HCT116 (cell line): ENCODE measurements around the gene ZNF346. TPM values are rescaled to one million over a fixed set of nuclear protein-coding genes. Genes with fewer than 3 reads are reported as not detected.

Experiments
- ATAC-seq: fragments of 200-7000 bp; cut with Tn5 transposase; 2 replicates; pipeline ENCODE4 v1.9.1; 2020; ENCODE audit warnings: mild to moderate bottlenecking, moderate library complexity
- BruUV-seq: library from RNA; stranded (reverse); fragments of 400-500 nt; replicated peaks from 2 replicates; lab custom pipeline; 2021; lab: Mats Ljungman, UMichigan
- CTCF ChIA-PET: fragments of 300-600 bp; sonication (Branson Sonifier 250); formaldehyde crosslinking; loops from one replicate; lab custom pipeline; 2021; ENCODE audit warnings: antibody characterized with exemption; lab: Charles Lee
- POLR2A ChIA-PET: fragments of 300-600, 350-600 bp; sonication (Branson Sonifier 250); formaldehyde crosslinking; loops from one replicate; lab custom pipeline; 2021; ENCODE audit warnings: antibody characterized with exemption; lab: Charles Lee
- RAD21 ChIA-PET, 2 experiments: fragments of 300-600 bp; sonication (Branson Sonifier 250); formaldehyde crosslinking; loops; one replicate each; lab custom pipeline; 2023; ENCODE audit warnings: low total read pairs in 2 of 2; ENCODE audit not compliant: uncharacterized antibody in 2 of 2, unreplicated experiment in 2 of 2, low non-redundant PET in 1 of 2; lab: Charles Lee
- DNase-seq: peaks from one replicate; pipeline ENCODE4 v3.0.0-alpha.2; 2010; ENCODE audit warnings: low read depth, low spot score
- H2AFZ ChIP-seq: fragments of 200-600 bp; shearing (Covaris generic), sonication (generic); 2 replicates; pipeline ENCODE4 v1.6.1; 2017; ENCODE audit warnings: low read depth, mixed run types, mixed read lengths, antibody characterized with exemption, low read length; ENCODE audit not compliant: poor library complexity, severe bottlenecking
- H3K27ac ChIP-seq: 2 replicates; pipeline ENCODE4 v1.5.1; 2012; ENCODE audit warnings: low read depth, low read length
- H3K27me3 ChIP-seq: fragments of 200-600 bp; sonication (generic); 2 replicates; pipeline ENCODE4 v1.6.1; 2016; ENCODE audit warnings: mixed run types, low read length, mixed read lengths; ENCODE audit not compliant: insufficient read depth
- H3K36me3 ChIP-seq, 2 experiments: fragments of 200-500 bp in 1 of 2; fragments of 200-600 bp in 1 of 2; sonication (Bioruptor generic) in 1 of 2; sonication (generic) in 1 of 2; 2 replicates each; pipeline versions ENCODE4 v1.5.1 to v1.6.1; 2014 to 2016; ENCODE audit warnings: low read length in 2 of 2, inconsistent platforms in 1 of 2, mixed read lengths in 1 of 2, mixed run types in 1 of 2; ENCODE audit not compliant: insufficient read depth in 2 of 2, control insufficient read depth in 1 of 2
- H3K4me1 ChIP-seq, 2 experiments: fragments of 200-600 bp in 1 of 2; sonication (generic) in 1 of 2; 2 replicates each; pipeline versions ENCODE4 v1.5.1 to v1.6.1; 2012 to 2017; ENCODE audit warnings: low read length in 2 of 2, inconsistent platforms in 1 of 2, mild to moderate bottlenecking in 1 of 2, mixed read lengths in 1 of 2, mixed run types in 1 of 2, moderate library complexity in 1 of 2; ENCODE audit not compliant: insufficient read depth in 2 of 2, control insufficient read depth in 1 of 2
- H3K4me2 ChIP-seq: fragments of 200-600 bp; sonication (generic); 2 replicates; pipeline ENCODE4 v1.6.1; 2017; ENCODE audit warnings: mixed run types, low read length, mixed read lengths
- H3K4me3 ChIP-seq, 2 experiments: fragments of 200-600 bp in 1 of 2; sonication (generic) in 1 of 2; replicated peaks in 1 of 2; 2 replicates each; pipeline ENCODE4 v1.5.1; 2011 to 2016; ENCODE audit warnings: low read length in 2 of 2, control low read depth in 1 of 2, low read depth in 1 of 2, mild to moderate bottlenecking in 1 of 2, mixed read lengths in 1 of 2, mixed run types in 1 of 2
- H3K79me2 ChIP-seq: fragments of 200-600 bp; sonication (generic); 2 replicates; pipeline ENCODE4 v1.6.1; 2017; ENCODE audit warnings: mild to moderate bottlenecking, mixed run types, low read length, moderate library complexity, mixed read lengths; ENCODE audit not compliant: insufficient read depth
- H3K9ac ChIP-seq: fragments of 200-600 bp; sonication (generic); 2 replicates; pipeline ENCODE4 v1.6.1; 2016; ENCODE audit warnings: low read length, mixed read lengths
- H3K9me2 ChIP-seq: fragments of 200-600 bp; sonication (generic), shearing (Covaris generic); 2 replicates; pipeline ENCODE4 v1.6.1; 2017; ENCODE audit warnings: mixed run types, mild to moderate bottlenecking, moderate library complexity; ENCODE audit not compliant: insufficient read depth
- H3K9me3 ChIP-seq, 2 experiments: fragments of 200-500 bp in 1 of 2; fragments of 200-600 bp in 1 of 2; sonication (Bioruptor generic) in 1 of 2; sonication (generic) in 1 of 2; 2 replicates each; pipeline ENCODE4 v1.6.1; 2014 to 2017; ENCODE audit warnings: low read length in 2 of 2, mixed read lengths in 2 of 2, inconsistent platforms in 1 of 2, low read depth in 1 of 2, mild to moderate bottlenecking in 1 of 2, mixed run types in 1 of 2, moderate library complexity in 1 of 2; ENCODE audit not compliant: control insufficient read depth in 1 of 2, insufficient read depth in 1 of 2
- H4K20me1 ChIP-seq: fragments of 200-600 bp; sonication (generic), shearing (Covaris generic); 2 replicates; pipeline ENCODE4 v1.6.1; 2017; ENCODE audit warnings: mixed run types, mild to moderate bottlenecking, moderate library complexity; ENCODE audit not compliant: insufficient read depth
- CBX3 ChIP-seq: IDR thresholded peaks from 2 replicates; pipeline ENCODE4 v1.6.1; 2012; ENCODE audit warnings: low read depth
- CEBPB ChIP-seq: IDR thresholded peaks from 2 replicates; pipeline ENCODE4 v1.6.1; 2012; ENCODE audit warnings: low read depth
- CTCF ChIP-seq, 3 experiments: fragments of 200-600 bp in 1 of 3; sonication (generic) in 1 of 3; IDR thresholded peaks in 2 of 3; conservative IDR thresholded peaks in 1 of 3; 2 replicates each; pipeline ENCODE4 v1.5.1; 2012 to 2017; ENCODE audit warnings: low read depth in 2 of 3, low read length in 2 of 3, antibody characterized with exemption in 1 of 3, borderline replicate concordance in 1 of 3, control low read depth in 1 of 3, mild to moderate bottlenecking in 1 of 3, mixed read lengths in 1 of 3, mixed run types in 1 of 3, moderate library complexity in 1 of 3; ENCODE audit not compliant: insufficient read depth in 1 of 3
- EGR1 ChIP-seq: IDR thresholded peaks from 2 replicates; pipeline ENCODE4 v1.6.1; 2012; ENCODE audit warnings: low read depth
- ELF1 ChIP-seq: IDR thresholded peaks from 2 replicates; pipeline ENCODE4 v1.6.1; 2012; ENCODE audit warnings: low read depth, borderline replicate concordance
- MAX ChIP-seq: IDR thresholded peaks from 2 replicates; pipeline ENCODE4 v1.6.1; 2012
- POLR2A ChIP-seq: IDR thresholded peaks from 2 replicates; pipeline ENCODE4 v1.7.0; 2011; ENCODE audit warnings: borderline replicate concordance; ENCODE audit not compliant: insufficient read depth, insufficient read length; ENCODE audit errors: extremely low read depth
- POLR2AphosphoS5 ChIP-seq: IDR thresholded peaks from 2 replicates; pipeline ENCODE4 v1.6.1; 2011; ENCODE audit warnings: mild to moderate bottlenecking, low read depth, low read length, moderate library complexity
- SIN3A ChIP-seq: IDR thresholded peaks from 2 replicates; pipeline ENCODE4 v1.6.1; 2012; ENCODE audit warnings: low read depth
- SRF ChIP-seq: IDR thresholded peaks from 2 replicates; pipeline ENCODE4 v1.6.1; 2012; ENCODE audit warnings: low read depth
- TCF7L2 ChIP-seq: IDR thresholded peaks from 2 replicates; pipeline ENCODE4 v1.7.0; 2011; ENCODE audit warnings: borderline replicate concordance, inconsistent platforms; ENCODE audit not compliant: insufficient read depth, insufficient read length; ENCODE audit errors: extremely low read depth
- YY1 ChIP-seq: IDR thresholded peaks from 2 replicates; pipeline ENCODE4 v1.6.1; 2011; ENCODE audit warnings: low read length, low read depth, moderate library complexity, mild to moderate bottlenecking; ENCODE audit not compliant: insufficient replicate concordance; ENCODE audit errors: extremely low read depth
- intact Hi-C: fragments of 100-400 bp; cut with micrococcal nuclease; formaldehyde crosslinking; loops from 2 replicates; pipeline ENCODE4 v1.10.0; 2022
- total RNA-seq: library from RNA; stranded (reverse); gene quantifications from one replicate; pipeline ENCODE4 v1.2.1, GENCODE V29; 2021; ENCODE audit not compliant: unreplicated experiment
- TF ChIP-seq, protein P1 (sequence below): IDR thresholded peaks from 2 replicates; pipeline ENCODE4 v1.6.1; 2012; ENCODE audit warnings: low read depth

ZNF346 gene
- total RNA-seq, 1 experiment from 2014 or later: 13.7 TPM

- no peak overlapping the region for H3K4me2 ChIP-seq
- no peak overlapping the region for H3K9ac ChIP-seq
These were observed 26.4 kb upstream of the ZNF346 start for GRCh38 chr5:176995896-176996767.

GRCh38 chr5:176996780-176997179 is 25.7 kb upstream of the ZNF346 start:
- BruUV-seq: no TSS peak
- H3K4me2 ChIP-seq: no peak overlapping the region
- H3K27ac ChIP-seq: no peak overlapping the region
- no peak for TF ChIP-seq CTCF (IDR thresholded peaks at IDR 0.05 in 2 of 3, conservative IDR thresholded peaks at IDR 0.05 in 1 of 3; ENCODE audit: borderline replicate concordance in 1 of 3, insufficient read depth in 1 of 3, low read depth in 2 of 3, low read length in 2 of 3)
- no peak for TF ChIP-seq CBX3
- TF ChIP-seq ELF1: no peak
- no peak for TF ChIP-seq MAX
- TF ChIP-seq TCF7L2: no peak
- no peak for TF ChIP-seq EGR1
- TF ChIP-seq YY1: no peak
- TF ChIP-seq SRF: no peak
- TF ChIP-seq, protein P1, sequence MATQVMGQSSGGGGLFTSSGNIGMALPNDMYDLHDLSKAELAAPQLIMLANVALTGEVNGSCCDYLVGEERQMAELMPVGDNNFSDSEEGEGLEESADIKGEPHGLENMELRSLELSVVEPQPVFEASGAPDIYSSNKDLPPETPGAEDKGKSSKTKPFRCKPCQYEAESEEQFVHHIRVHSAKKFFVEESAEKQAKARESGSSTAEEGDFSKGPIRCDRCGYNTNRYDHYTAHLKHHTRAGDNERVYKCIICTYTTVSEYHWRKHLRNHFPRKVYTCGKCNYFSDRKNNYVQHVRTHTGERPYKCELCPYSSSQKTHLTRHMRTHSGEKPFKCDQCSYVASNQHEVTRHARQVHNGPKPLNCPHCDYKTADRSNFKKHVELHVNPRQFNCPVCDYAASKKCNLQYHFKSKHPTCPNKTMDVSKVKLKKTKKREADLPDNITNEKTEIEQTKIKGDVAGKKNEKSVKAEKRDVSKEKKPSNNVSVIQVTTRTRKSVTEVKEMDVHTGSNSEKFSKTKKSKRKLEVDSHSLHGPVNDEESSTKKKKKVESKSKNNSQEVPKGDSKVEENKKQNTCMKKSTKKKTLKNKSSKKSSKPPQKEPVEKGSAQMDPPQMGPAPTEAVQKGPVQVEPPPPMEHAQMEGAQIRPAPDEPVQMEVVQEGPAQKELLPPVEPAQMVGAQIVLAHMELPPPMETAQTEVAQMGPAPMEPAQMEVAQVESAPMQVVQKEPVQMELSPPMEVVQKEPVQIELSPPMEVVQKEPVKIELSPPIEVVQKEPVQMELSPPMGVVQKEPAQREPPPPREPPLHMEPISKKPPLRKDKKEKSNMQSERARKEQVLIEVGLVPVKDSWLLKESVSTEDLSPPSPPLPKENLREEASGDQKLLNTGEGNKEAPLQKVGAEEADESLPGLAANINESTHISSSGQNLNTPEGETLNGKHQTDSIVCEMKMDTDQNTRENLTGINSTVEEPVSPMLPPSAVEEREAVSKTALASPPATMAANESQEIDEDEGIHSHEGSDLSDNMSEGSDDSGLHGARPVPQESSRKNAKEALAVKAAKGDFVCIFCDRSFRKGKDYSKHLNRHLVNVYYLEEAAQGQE: no peak

More at GRCh38 chr5:176995896-176996767, 26.4 kb upstream of the ZNF346 start:
- POLR2A ChIA-PET: interaction anchor here (1.3 kb wide), 1 partner anchor 10 kb away, joined by 5 read pairs; the partner anchor contains the start of gene UIMC1
- intact Hi-C loops: no loop called here
- Histone ChIP-seq H3K36me3 (0 out of 4 replicates have a peak, but pooled peaks cover 0 to 8% of the 10 kb centered on the region in 2 experiments), H3K27ac (no peak overlapping the region), H3K9me3 (no peaks in the 10 kb centered on the region; a peak in 1 of 4 replicates), H3K9me2 (no peaks in the 10 kb centered on the region), H3K4me3 (no peak overlapping the region), H3K79me2 (peaks cover 100% of the 10 kb centered on the region), H2AFZ (no peak overlapping the region), H3K4me1 (peaks cover 0 to 8% of the 10 kb centered on the region in 2 experiments; a peak in 2 of 4 replicates), H4K20me1 (no peaks in the 10 kb centered on the region), H3K27me3 (no peaks in the 10 kb centered on the region)
- RAD21 ChIA-PET: interaction anchor here in 1 of 2 experiments (0.9 kb wide), 1 partner anchor 336 kb away, joined by 3 read pairs; no protein-coding TSS in a partner anchor
- DNase-seq: no peak
- TF ChIP-seq CEBPB: no peak
- no peak for TF ChIP-seq POLR2AphosphoS5
- TF ChIP-seq SIN3A: no peak
- no peak for TF ChIP-seq POLR2A
- CTCF ChIA-PET: interaction anchor here (0.9 kb wide), 1 partner anchor 9 kb away, joined by 3 read pairs; no protein-coding TSS in a partner anchor
- BruUV-seq: no TSS peak
- ATAC-seq: no peak

More at GRCh38 chr5:176996780-176997179, 25.7 kb upstream of the ZNF346 start:
- H3K36me3 ChIP-seq: 0 out of 4 replicates have a peak, but pooled peaks cover 0 to 8% of the 10 kb centered on the region in 2 experiments
- ATAC-seq: no peak
- H3K4me3 ChIP-seq: no peak overlapping the region
- no peak overlapping the region for H2AFZ ChIP-seq
- H3K4me1 ChIP-seq: peaks cover 0 to 8% of the 10 kb centered on the region in 2 experiments; a peak in 2 of 4 replicates
- ChIA-PET RAD21 (interaction anchor here in 1 of 2 experiments (0.9 kb wide), 1 partner anchor 336 kb away, joined by 3 read pairs; no protein-coding TSS in a partner anchor), POLR2A (interaction anchor here (1.3 kb wide), 1 partner anchor 9 kb away, joined by 5 read pairs; the partner anchor contains the start of gene UIMC1), CTCF (interaction anchor here (0.9 kb wide), 1 partner anchor 9 kb away, joined by 3 read pairs; no protein-coding TSS in a partner anchor)
- no peaks in the 10 kb centered on the region for H3K27me3 ChIP-seq
- DNase-seq: no peak
- intact Hi-C loops: no loop called here
- no peaks in the 10 kb centered on the region; a peak in 1 of 4 replicates for H3K9me3 ChIP-seq
- H3K79me2 ChIP-seq: peaks cover 100% of the 10 kb centered on the region
- no peak overlapping the region for H3K9ac ChIP-seq
- no peaks in the 10 kb centered on the region for H3K9me2 ChIP-seq
- no peaks in the 10 kb centered on the region for H4K20me1 ChIP-seq
